Spleen (tissue), 7 donors: Measurements from ENCODE around the gene ECT2L.

Source experiments
- POLR2A ChIP-seq, 3 donors: fragments of 450-650 bp; IDR thresholded peaks; one replicate each; pipeline ENCODE4 v1.5.1; 2017; ENCODE audit warnings: antibody characterized with exemption in 3 of 3, mild to moderate bottlenecking in 1 of 3
- POLR2AphosphoS5 ChIP-seq, 3 donors: sonication (generic); formaldehyde crosslinking; IDR thresholded peaks; one replicate each; pipeline ENCODE4 v1.5.1; 2017; ENCODE audit warnings: antibody characterized with exemption in 3 of 3
- TF ChIP-seq, protein P1 (sequence below), 11 experiments: fragments of 200-600 bp in 7 of 11; fragments of 450-650 bp in 4 of 11; sonication (generic) in 4 of 11; IDR thresholded peaks in 8 of 11; conservative IDR thresholded peaks in 3 of 11; 1 replicate in 7 of 11; 2 replicates in 4 of 11; pipeline versions ENCODE4 v1.4.0 to v1.8.0; 2016 to 2021; ENCODE audit warnings: antibody characterized with exemption in 11 of 11, inconsistent platforms in 4 of 11, mild to moderate bottlenecking in 1 of 11
- donor health status: DM: no; HTN: no; CAD: no; lungs with moderate emphysema.
- donor health status: DM: no; HTN: no; CAD: no.
- donor health status: DM: no; HTN: no; CAD: no.

DNA sequence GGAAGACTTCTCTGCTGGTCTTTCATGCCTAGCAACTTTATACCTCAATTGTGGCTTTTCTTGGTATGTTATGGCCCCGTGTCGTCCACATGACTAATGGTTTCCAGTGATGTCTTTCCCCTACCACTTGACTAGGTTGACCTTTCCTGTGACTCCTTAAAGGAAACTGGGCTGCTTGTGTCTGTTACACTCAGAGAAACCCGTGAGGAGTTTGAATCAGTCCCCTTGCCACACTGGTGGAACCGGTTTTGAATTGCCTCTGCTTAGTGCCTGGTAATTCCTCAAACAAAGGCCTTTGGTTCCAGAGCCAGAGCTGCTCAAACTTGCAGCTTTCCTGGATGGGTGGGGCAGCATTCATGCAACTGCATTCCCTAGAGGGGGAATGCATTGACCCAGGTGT, 21.9 kb downstream of the ECT2L start:
- TF ChIP-seq, protein P1, sequence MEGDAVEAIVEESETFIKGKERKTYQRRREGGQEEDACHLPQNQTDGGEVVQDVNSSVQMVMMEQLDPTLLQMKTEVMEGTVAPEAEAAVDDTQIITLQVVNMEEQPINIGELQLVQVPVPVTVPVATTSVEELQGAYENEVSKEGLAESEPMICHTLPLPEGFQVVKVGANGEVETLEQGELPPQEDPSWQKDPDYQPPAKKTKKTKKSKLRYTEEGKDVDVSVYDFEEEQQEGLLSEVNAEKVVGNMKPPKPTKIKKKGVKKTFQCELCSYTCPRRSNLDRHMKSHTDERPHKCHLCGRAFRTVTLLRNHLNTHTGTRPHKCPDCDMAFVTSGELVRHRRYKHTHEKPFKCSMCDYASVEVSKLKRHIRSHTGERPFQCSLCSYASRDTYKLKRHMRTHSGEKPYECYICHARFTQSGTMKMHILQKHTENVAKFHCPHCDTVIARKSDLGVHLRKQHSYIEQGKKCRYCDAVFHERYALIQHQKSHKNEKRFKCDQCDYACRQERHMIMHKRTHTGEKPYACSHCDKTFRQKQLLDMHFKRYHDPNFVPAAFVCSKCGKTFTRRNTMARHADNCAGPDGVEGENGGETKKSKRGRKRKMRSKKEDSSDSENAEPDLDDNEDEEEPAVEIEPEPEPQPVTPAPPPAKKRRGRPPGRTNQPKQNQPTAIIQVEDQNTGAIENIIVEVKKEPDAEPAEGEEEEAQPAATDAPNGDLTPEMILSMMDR (IDR thresholded peaks at IDR 0.05 in 8 of 11, conservative IDR thresholded peaks at IDR 0.05 in 3 of 11), result no peak
- TF ChIP-seq POLR2AphosphoS5 (IDR thresholded peaks at IDR 0.05) (no peak), POLR2A (IDR thresholded peaks at IDR 0.05) (no peak)
